GM12865 (cell line): Measurements from ENCODE around the gene NDUFS2.
A peak's percentile ranks its signal among the peaks of the same experiment; 100 is the strongest.

Experiments used
- DNase-seq: peaks from one replicate; pipeline ENCODE4 v3.0.0; 2010; ENCODE audit warnings: low read depth
- H3K4me3 ChIP-seq: 2 replicates; pipeline ENCODE4 v1.5.1; 2011; ENCODE audit warnings: mild to moderate bottlenecking, low read depth, low read length, control low read depth
- TF ChIP-seq, protein P1 (sequence below): IDR thresholded peaks from 2 replicates; pipeline ENCODE4 v1.5.1; 2011; ENCODE audit warnings: low read length, control low read depth, low read depth, inconsistent platforms; ENCODE audit not compliant: insufficient read depth; ENCODE audit errors: missing control alignments

NDUFS2 gene

DNA sequence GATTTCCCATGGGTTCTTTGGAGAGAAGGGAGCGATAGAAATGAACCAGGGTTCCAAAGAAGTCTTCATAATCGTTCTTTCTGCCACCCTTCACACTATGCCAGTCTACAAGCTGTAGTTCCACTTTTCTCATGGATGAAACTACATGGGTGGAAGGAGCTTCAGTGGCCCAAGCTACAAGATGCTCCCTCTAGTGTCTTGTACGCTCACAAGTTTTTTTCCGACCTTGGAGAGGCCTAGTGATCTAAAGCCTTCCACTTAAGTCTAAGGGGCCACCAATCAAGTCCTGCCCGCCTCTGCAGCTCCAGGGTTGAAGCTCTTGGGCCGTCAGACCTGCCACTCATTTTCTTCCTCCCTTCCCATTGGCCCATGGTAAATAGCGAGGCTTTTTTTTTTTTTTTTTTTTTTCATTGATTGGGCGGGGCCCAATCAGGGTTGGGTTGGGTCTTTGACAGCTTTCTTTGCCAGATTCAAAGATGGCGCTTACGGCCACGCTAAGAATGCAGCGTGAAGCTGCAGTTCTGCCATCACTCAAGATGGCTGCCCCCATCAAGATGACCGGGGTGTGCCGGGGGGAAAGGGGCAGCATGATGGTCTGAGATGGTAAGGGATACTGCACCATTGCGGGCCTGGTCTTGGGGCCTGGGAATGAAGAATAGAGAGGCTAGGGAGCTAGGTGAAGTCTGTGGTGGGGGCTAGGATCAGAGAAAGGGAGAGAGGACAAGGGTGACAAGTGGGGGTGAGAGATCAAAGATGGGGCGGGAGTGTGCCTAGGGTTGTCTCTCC is 23.6 kb downstream of the NDUFS2 start, which contains the start of gene TOMM40L:
Gene TOMM40L (plus strand): TSS at position 527 of the 786 bp plus-strand sequence. CDS start 430 bp downstream, outside the sequence.
- TF ChIP-seq, protein P1, sequence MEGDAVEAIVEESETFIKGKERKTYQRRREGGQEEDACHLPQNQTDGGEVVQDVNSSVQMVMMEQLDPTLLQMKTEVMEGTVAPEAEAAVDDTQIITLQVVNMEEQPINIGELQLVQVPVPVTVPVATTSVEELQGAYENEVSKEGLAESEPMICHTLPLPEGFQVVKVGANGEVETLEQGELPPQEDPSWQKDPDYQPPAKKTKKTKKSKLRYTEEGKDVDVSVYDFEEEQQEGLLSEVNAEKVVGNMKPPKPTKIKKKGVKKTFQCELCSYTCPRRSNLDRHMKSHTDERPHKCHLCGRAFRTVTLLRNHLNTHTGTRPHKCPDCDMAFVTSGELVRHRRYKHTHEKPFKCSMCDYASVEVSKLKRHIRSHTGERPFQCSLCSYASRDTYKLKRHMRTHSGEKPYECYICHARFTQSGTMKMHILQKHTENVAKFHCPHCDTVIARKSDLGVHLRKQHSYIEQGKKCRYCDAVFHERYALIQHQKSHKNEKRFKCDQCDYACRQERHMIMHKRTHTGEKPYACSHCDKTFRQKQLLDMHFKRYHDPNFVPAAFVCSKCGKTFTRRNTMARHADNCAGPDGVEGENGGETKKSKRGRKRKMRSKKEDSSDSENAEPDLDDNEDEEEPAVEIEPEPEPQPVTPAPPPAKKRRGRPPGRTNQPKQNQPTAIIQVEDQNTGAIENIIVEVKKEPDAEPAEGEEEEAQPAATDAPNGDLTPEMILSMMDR = peak; percentile 56
- peak; percentile 99 for DNase-seq
- H3K4me3 ChIP-seq = peak within 1 kb of the TSS; percentile 63

- DNase-seq = peak; percentile 32
- TF ChIP-seq, protein P1 = no peak
- peak overlapping the region; percentile 63 for H3K4me3 ChIP-seq
Measured at GRCh38 chr1:161226320-161226711, 24.1 kb downstream of the NDUFS2 start.

DNA sequence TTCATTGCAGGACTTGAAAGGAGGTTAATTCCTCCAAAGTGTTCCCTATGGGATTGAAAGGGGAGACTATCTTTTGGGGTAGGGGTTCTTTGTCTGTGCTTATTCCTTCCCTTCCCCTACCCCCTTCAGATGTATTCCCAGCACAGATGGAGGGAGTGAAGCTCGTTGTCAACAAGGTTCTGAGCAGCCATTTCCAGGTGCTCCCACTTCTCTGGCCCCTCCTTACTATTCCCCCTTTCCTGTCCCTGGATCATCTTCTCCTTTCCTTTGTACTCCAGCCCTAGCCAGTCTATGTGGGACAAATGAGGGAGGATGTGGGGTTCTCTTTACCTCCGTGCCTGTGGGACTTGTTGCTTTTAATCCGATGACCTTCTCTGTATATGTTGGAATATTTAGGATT is 24.6 kb downstream of the NDUFS2 start:
- peak overlapping the region; percentile 63 for H3K4me3 ChIP-seq
- no peak for DNase-seq
- TF ChIP-seq, protein P1 = no peak

GRCh38 chr1:161227196-161227871 is 25.2 kb downstream of the NDUFS2 start:
- TF ChIP-seq, protein P1 = peak; percentile 79
- peak; percentile 92 for DNase-seq
- peak overlapping the region; percentile 63 for H3K4me3 ChIP-seq

DNA sequence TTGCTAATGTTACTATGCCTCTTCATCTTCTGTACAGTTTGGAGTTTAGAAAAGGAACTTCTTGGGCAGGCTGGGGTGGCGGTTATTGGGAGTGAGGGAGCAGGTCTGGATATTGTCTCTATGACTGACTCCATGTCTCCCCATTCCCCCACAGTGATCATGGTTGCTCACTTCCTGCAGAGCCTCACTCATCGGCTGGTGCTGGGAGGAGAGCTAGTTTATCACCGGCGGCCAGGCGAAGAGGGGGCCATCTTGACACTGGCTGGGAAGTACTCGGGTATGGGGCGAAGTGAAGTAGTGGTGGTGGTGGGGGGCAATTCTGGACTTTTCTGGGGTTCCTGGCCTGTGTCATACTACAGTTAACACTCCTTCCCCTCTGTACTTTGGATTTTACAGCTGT is 25.9 kb downstream of the NDUFS2 start:
- no peak for DNase-seq
- TF ChIP-seq, protein P1 = no peak
- no peak overlapping the region for H3K4me3 ChIP-seq

DNA sequence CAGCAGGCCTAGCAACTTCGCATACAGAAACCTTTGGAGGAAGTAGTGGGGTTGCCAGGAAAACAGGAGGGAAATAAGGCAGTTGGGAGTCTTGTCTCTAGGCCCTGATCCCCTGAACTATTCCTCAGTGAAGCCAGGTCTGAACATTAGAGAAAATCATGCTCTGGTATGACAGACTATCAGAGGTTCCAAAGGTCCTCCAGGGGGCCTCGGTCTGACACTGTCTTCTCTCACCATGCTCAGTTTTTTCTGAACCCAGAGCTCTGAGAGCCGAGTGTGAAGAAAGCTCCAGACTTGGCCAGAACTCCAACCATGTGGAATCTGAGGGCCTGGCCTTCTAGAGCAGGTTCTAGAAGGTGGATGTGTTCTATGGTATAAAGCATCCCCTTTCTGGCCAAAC is 27.7 kb downstream of the NDUFS2 start:
- DNase-seq = no peak
- TF ChIP-seq, protein P1 = no peak
- H3K4me3 ChIP-seq = no peak overlapping the region

- TF ChIP-seq, protein P1 = no peak
- DNase-seq = no peak
- H3K4me3 ChIP-seq = no peak overlapping the region
Measured at GRCh38 chr1:161230762-161231161, 28.6 kb downstream of the NDUFS2 start.
